DMS53 treated with DMSO at 0.1 percent for 48 hours (cell line): ENCODE data around the gene USH2A.
"Not testable (repeated sequence)": the region's sequence is repeated elsewhere in the genome, so short reads cannot be mapped to it uniquely, and the experiment has no call there.

ENCODE experiments used
- DNase-seq: peaks from one replicate; lab custom pipeline; 2025; ENCODE audit not compliant: unreplicated experiment; lab: John Stamatoyannopoulos, UW

USH2A gene

GRCh38 chr1:216051071-216051470 is 372.2 kb downstream of the USH2A start:
- no peak for DNase-seq

DNA sequence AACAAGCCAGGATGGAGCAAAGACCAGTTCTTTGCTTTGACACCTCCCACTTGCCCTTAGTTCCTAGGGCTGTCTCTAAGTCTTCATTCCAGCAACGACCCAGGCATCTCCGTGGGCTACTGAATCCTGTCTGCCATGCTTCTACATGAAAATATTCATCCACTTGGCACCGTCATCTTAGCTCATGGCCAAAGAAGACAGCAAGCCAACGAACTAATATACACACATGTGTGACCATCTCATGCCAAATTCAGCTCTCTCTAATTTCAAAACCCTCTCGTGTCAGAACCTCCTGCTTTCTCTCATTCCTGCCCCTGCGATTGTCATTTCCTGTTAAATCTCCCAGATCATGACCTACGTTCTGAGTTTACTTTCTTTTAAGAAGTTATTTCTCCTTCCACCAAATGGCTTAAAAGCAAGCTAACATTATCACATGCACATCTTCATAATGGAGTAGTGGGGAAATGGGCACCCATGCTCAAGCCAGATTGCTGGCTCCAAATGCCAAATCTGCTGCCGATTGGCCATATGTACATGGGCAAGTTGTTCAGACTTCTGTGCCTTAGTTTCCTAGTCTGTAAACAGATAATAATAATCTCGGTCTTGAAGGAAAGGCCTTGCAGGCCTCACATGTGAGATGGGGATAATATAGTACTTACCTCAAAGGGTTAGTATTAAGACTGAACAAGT is 373.4 kb downstream of the USH2A start:
- DNase-seq = no peak

DNA sequence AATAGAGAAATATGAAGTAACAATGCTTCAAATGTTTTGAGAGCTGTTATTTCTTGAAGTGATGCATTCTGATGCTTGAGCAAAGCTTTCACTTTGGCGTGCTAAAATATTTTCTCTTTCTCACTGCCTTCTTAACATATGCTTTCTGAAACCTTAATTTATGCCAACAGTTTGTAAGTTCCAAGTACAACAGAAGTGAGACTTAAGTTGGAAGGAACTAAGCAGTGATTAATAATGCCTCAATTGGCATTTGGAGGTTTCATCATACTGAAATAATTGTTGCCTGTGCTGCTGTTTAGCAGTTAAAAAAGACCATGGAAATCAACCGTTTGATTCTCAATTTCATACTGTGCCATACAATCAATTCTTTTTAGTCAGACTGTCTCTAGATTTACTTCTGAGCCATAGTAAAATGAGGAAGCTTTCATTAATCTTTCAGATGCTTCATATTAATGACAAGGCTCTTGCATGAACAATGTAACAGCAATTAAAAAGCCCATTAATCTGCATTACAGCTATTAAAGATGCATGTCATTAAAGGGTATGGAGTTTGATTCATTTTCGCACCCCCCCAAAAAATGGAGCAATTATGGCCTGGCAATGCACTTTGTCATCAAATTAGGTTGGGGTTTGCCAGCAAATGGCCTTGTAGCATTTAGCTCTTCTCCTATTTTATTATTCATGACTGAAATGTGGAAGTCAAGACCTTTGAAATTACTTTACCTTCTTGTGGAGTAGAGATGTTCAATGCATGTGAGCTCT is 375.3 kb downstream of the USH2A start:
- DNase-seq = no peak

DNA sequence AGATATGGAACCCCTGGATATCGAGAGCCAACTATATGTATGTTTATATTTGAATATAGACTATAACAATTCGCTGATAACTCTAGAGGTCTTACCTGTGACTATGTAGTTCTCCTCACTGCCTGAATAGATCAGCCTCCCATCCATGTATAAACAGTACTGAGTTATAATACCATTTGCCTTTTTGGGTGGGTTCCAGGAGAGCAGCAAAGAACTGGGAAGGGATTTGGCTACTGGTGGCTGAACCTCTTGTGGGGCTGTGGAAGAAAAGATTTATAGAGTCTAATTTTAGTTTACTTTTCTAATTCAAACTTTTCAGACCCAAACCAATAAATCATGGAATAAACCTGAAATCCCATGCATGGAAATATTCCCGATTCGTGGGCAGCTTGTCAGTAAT is 376.9 kb downstream of the USH2A start:
- no peak for DNase-seq

DNA sequence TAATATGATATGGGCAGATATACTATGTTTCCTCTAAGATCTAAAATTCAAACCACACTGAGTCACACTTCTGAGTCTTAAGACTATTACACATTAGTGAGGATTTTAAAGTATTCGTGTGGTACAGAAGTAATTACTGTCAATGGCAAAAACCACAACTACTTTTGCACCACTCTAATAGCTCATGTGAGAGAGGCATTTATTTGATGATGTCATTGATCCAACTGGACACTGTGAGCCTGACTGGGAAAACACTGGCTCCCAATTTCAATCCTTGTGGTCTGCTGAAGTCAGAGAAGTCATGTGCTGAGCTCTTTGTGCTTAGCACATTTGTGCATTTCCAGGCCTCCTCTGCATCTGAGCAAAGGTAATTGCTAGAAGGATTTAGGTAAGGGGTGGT is 377.8 kb downstream of the USH2A start:
- DNase-seq = no peak

GRCh38 chr1:216044538-216044937 is 378.7 kb downstream of the USH2A start:
- no peak for DNase-seq

- peak; percentile 42 for DNase-seq
Measured at GRCh38 chr1:216034506-216034905, 388.7 kb downstream of the USH2A start.

DNA sequence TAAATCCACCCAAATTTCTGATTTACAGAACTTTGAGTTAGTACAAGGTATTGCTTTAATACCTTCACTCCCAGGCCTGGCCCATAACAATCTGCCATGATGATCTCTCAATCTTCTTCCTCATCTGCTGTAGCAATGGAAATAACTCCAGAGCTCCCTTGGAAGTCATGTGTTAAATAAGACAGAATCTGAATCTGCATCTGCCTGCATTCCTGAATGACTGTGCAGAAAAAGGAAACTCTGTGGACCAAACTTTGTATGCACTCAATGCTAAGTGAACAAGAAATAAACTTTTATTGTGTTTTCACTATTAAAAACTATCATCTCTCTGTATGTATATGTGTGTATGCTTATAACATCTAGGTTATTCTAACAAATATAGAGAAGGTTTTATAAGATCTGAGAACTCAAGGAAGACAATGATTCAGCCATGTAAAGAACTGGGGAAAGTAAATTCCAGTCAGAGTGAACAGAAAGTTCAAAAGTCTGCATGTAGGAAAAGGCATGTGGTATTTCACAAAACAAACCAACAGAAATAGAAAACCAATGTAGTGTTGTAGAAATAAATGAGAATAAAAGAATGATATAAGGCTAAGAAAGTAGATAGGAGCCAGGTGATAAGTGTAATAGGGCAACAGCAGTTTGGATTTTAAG is 390.2 kb downstream of the USH2A start:
- no peak for DNase-seq

DNA sequence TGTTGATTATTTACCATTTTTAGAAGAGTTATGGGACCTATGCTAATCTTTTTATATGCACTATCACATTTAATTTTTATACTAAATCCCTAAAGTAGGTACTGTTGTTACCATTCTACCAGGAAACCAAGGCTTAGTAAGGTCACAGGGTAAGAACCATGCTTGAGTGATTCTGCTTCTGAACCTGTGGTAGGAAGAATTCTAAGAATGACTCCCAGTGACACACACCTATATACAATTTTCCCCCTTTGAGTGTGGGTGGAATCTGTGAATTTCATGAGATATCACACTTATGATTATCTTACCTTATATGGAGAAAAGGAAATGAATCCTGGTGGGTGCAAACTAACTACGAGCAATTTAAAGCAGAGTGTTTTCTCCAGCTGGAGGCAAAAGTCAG is 391.0 kb downstream of the USH2A start:
- DNase-seq = no peak

GRCh38 chr1:216028631-216029030 is 394.6 kb downstream of the USH2A start:
- no peak for DNase-seq

GRCh38 chr1:216024546-216024945 is 398.7 kb downstream of the USH2A start:
- DNase-seq = no peak

- DNase-seq = no peak
Measured at GRCh38 chr1:216020743-216021345, 402.4 kb downstream of the USH2A start.

GRCh38 chr1:216015116-216015515 is 408.1 kb downstream of the USH2A start:
- DNase-seq = no peak

- DNase-seq = no peak
Measured at GRCh38 chr1:216014086-216014485, 409.2 kb downstream of the USH2A start.

DNA sequence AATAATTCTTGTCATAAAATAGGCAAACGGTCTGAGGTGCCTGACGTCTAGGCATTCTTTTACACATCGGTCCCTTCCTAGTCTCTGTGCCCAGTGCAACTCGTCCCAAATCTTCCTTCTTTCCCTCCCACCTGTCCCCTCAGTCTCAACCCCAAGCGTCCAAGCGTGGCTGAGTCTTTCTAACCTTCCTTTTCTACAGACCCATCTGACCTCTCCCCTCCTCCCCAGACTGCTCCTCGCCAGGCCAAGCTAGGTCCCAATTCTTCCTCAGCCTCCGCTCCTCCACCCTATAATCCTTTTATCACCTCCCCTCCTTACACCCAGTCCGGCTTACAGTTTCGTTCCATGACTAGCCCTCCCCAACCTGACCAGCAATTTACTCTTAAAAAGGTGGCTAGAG is 413.8 kb downstream of the USH2A start:
- not testable (repeated sequence) for DNase-seq

GRCh38 chr1:216005916-216006315 is 417.3 kb downstream of the USH2A start:
- no peak for DNase-seq

GRCh38 chr1:215992620-215993019 is 430.6 kb downstream of the USH2A start:
- peak; percentile 29 for DNase-seq

- no peak for DNase-seq
Measured at GRCh38 chr1:215987092-215987875, 436.0 kb downstream of the USH2A start.

DNA sequence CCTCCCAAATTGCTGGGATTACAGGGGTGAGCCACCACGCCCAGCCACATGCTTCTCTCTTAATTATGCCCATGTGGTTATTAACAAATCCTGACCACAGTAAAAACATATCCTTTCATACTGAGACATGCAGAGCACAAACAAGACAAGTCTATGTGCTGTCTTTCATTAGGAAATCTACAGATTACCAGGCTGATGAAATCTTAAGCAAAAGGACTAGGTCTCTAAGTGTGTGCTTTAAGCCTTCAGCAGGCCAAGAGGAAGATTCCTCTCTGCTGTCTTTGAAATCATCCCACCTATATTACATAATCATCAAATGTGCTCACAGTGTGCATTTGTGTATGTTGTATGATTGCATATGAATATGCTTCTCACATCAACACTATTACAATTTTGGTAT is 436.8 kb downstream of the USH2A start:
- no peak for DNase-seq

- DNase-seq = no peak
Measured at GRCh38 chr1:215983680-215984079, 439.6 kb downstream of the USH2A start.
